HG03135 (cell line): ENCODE measurements around the gene SEMA6D.

Experiments used
- ATAC-seq: cut with Tn5 transposase; IDR thresholded peaks from one replicate; pipeline ENCODE4 v1.9.1; 2021; ENCODE audit warnings: mild to moderate bottlenecking, moderate library complexity; ENCODE audit not compliant: unreplicated experiment

SEMA6D gene

GRCh38 chr15:47717036-47717612, at the start of gene SEMA6D:
Gene SEMA6D (plus strand): TSS chr15:47717505. CDS start chr15:47759799, 42,294 bp downstream.
- no peak for ATAC-seq

- ATAC-seq, result no peak
These were observed 48.1 kb upstream of the SEMA6D start for GRCh38 chr15:47669221-47669620.

- no peak for ATAC-seq
These were observed 46.9 kb upstream of the SEMA6D start for GRCh38 chr15:47670365-47670764.

GRCh38 chr15:47673232-47673761, 44.0 kb upstream of the SEMA6D start:
- ATAC-seq, result no peak

- ATAC-seq, result no peak
These were observed 42.6 kb upstream of the SEMA6D start for GRCh38 chr15:47674586-47675232.

- no peak for ATAC-seq
These were observed 41.6 kb upstream of the SEMA6D start for GRCh38 chr15:47675735-47676134.

- no peak for ATAC-seq
These were observed 39.3 kb upstream of the SEMA6D start for GRCh38 chr15:47678040-47678439.

- no peak for ATAC-seq
These were observed 34.6 kb upstream of the SEMA6D start for GRCh38 chr15:47682661-47683060.

- ATAC-seq, result no peak
These were observed 32.0 kb upstream of the SEMA6D start for GRCh38 chr15:47685141-47685870.

GRCh38 chr15:47688573-47689086, 28.7 kb upstream of the SEMA6D start:
- no peak for ATAC-seq

- ATAC-seq, result no peak
These were observed 27.6 kb upstream of the SEMA6D start for GRCh38 chr15:47689660-47690059.

- no peak for ATAC-seq
These were observed 25.4 kb upstream of the SEMA6D start for GRCh38 chr15:47691882-47692281.

- no peak for ATAC-seq
These were observed 21.0 kb upstream of the SEMA6D start for GRCh38 chr15:47696351-47696750.

GRCh38 chr15:47705281-47705997, 11.9 kb upstream of the SEMA6D start:
- no peak for ATAC-seq

- ATAC-seq, result no peak
These were observed 9.9 kb upstream of the SEMA6D start for GRCh38 chr15:47707391-47707790.

GRCh38 chr15:47708161-47708980, 8.9 kb upstream of the SEMA6D start:
- ATAC-seq, result no peak

- ATAC-seq, result no peak
These were observed 5.7 kb upstream of the SEMA6D start for GRCh38 chr15:47711655-47712054.

GRCh38 chr15:47715402-47715801, 1.9 kb upstream of the SEMA6D start:
- no peak for ATAC-seq

GRCh38 chr15:47715856-47716445, 1.4 kb upstream of the SEMA6D start:
- no peak for ATAC-seq

- ATAC-seq, result no peak
These were observed 789 bp upstream of the SEMA6D start for GRCh38 chr15:47716516-47716915.
